GM12864 (cell line): ENCODE data around the gene NFIA.

Experiments used
- DNase-seq: peaks from one replicate; pipeline ENCODE4 v3.0.0-alpha.2; 2011; ENCODE audit warnings: low read depth
- H3K4me3 ChIP-seq: 2 replicates; pipeline ENCODE4 v1.5.1; 2011; ENCODE audit warnings: mild to moderate bottlenecking, low read depth, low read length, control low read depth
- CTCF ChIP-seq: IDR thresholded peaks from 2 replicates; pipeline ENCODE4 v1.5.1; 2011; ENCODE audit warnings: low read depth, mild to moderate bottlenecking, moderate library complexity, low read length, control low read depth, inconsistent platforms; ENCODE audit errors: missing control alignments

The NFIA gene

DNA sequence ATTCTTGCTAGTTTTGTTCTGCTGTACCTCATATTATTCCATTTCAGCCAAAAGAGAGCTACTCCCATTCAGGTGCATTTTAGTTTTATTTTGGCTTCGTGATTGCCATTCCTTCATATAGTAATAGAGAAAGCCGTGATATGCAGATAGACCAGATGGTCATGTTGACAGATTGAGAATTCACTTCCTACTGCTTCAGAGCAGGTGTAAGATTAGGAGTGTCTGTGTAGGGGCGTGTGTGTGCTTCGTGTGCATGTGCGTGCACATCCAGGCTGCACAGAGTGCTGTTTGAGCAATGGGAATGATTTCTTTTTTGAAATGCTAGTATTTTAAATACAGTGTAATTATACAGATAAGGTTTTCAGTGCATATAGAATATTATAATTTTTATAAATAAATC lies 10.3 kb downstream of the NFIA start:
- H3K4me3 ChIP-seq: no peak overlapping the region
- no peak for TF ChIP-seq CTCF
- no peak for DNase-seq

DNA sequence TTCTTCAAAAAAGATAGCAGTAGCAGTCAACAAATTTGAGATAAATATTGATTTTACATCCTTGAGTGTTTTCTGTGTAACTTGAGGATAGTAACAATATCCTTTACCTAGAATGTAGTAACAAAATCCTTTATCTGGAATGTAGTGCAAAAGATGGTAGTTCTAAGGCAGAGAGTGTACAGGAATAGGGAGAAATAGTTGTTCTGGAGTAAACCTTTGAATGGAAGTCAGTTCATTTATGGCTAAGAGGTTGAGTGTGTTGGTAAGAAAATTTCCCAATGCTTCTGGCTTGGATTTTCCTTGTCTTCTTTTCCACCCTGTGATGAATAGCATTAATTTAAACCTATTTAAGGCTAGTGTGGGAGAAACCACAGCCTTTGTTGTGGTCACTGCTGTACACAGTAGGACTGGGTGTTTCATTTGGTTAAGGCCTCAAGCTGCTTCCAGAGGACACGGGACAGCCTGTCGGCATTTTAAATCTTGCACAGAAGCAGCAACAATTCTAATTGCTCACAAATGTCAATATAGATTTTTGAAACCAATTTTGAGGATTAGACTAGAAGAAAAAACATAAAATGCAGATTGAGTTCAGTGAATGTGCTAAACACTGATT lies 11.3 kb downstream of the NFIA start:
- DNase-seq: no peak
- no peak overlapping the region for H3K4me3 ChIP-seq
- TF ChIP-seq CTCF: no peak

DNA sequence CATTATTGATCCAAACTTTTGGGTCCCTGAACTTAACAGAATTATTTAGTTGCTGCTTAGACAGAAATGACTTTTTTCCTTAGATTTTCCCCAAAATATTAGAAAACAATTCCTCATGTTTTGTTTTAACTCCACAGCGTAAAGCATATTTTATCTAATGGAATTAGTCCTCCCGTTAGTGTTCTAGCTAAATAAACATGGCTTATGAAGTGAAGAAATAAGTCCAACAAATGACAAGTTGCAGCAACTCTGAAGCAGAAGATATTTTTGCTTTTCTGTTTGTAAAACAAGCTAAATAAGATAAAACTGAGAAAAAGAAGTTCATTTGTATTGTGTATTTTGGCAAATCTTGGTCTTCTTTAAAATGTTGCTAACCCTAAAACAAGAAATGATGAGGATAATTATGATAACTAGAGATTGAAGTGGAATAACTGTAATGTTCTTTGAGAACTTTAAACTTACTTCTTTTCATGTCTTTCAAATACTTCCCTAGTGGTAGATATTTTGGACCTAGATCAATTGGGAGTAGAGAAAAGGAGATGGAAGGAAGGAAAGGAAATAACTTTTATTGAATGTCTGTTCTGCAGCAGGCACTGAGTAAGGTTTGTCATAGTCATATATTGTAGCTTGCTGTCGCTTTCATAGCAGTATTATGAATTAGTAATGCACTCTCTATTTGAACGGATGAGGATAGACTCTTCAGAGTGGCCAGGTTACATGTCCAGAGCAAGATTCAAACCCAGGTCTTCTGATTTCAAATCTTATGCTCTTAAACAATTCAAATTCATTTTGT lies 12.5 kb downstream of the NFIA start:
- no peak for TF ChIP-seq CTCF
- no peak for DNase-seq
- no peak overlapping the region for H3K4me3 ChIP-seq

- TF ChIP-seq CTCF: no peak
- no peak for DNase-seq
- H3K4me3 ChIP-seq: no peak overlapping the region
Measured at GRCh38 chr1:61095470-61095812, 13.1 kb downstream of the NFIA start.

- no peak overlapping the region for H3K4me3 ChIP-seq
- no peak for DNase-seq
- no peak for TF ChIP-seq CTCF
Measured at GRCh38 chr1:61097317-61097716, 15.0 kb downstream of the NFIA start.

- no peak for TF ChIP-seq CTCF
- H3K4me3 ChIP-seq: no peak overlapping the region
- DNase-seq: no peak
Measured at GRCh38 chr1:61097722-61098121, 15.4 kb downstream of the NFIA start.

GRCh38 chr1:61098333-61098732 lies 16.0 kb downstream of the NFIA start:
- DNase-seq: no peak
- no peak overlapping the region for H3K4me3 ChIP-seq
- TF ChIP-seq CTCF: no peak
